ENCODE results near the gene GTF2F2.

DNA sequence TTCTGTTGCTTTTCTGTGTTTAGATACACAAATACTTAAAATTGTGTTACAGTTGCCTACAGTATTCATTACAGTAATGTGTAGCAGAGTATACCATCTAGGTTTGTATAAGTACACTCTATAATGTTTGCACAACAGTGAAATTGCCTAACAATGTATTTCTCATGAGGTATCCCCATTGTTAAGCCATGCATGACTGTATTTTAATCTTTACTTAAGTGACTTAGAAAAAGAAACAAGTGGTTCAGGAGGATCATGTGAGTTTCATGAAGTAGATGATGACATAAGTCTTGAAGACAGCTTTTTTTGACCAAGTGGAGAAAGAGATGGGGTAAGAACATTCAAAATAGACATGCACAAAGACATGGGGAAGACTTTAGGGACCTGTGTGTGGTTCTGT, 88.9 kb downstream of the GTF2F2 start:
- TF ChIP-seq, protein P1, sequence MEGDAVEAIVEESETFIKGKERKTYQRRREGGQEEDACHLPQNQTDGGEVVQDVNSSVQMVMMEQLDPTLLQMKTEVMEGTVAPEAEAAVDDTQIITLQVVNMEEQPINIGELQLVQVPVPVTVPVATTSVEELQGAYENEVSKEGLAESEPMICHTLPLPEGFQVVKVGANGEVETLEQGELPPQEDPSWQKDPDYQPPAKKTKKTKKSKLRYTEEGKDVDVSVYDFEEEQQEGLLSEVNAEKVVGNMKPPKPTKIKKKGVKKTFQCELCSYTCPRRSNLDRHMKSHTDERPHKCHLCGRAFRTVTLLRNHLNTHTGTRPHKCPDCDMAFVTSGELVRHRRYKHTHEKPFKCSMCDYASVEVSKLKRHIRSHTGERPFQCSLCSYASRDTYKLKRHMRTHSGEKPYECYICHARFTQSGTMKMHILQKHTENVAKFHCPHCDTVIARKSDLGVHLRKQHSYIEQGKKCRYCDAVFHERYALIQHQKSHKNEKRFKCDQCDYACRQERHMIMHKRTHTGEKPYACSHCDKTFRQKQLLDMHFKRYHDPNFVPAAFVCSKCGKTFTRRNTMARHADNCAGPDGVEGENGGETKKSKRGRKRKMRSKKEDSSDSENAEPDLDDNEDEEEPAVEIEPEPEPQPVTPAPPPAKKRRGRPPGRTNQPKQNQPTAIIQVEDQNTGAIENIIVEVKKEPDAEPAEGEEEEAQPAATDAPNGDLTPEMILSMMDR (IDR thresholded peaks at IDR 0.05) = no peak
- TF ChIP-seq POLR2A (IDR thresholded peaks at IDR 0.05) = no peak

Data from ovary (tissue), 3 donors.